Measurements from ENCODE around the gene WDR90. TPM values are rescaled to one million over a fixed set of nuclear protein-coding genes. Genes with fewer than 3 reads are reported as not detected.

WDR90 gene
- total RNA-seq, 4 donors from 2014 or later = 8.2 to 22.7 (median 16.5) TPM

- Histone ChIP-seq H3K4me1 (peaks cover 10 to 25% (median 20%) of the 10 kb centered on the region in 4 donors), H3K36me3 (peaks cover 0 to 29% (median 21%) of the 10 kb centered on the region in 4 donors), H3K27me3 (no peaks in the 10 kb centered on the region), H3K9me3 (no peaks in the 10 kb centered on the region), H3K4me3 (peak overlapping the region; percentile 40 to 49 (median 46)), H3K27ac (replicated peaks in 1 of 4) (peak overlapping the region; percentile 81 to 85 (median 82))
- intact Hi-C loops (cut with DNase I) = loop anchor here (5.0 kb wide), 1 partner anchor 84 kb away; no protein-coding TSS in a partner anchor
- 16% methylated on average over 15 of the region's 35 CpGs for WGBS
- DNase-seq (ENCODE audit: extremely low spot score) = no peak
- TF ChIP-seq, protein P1, sequence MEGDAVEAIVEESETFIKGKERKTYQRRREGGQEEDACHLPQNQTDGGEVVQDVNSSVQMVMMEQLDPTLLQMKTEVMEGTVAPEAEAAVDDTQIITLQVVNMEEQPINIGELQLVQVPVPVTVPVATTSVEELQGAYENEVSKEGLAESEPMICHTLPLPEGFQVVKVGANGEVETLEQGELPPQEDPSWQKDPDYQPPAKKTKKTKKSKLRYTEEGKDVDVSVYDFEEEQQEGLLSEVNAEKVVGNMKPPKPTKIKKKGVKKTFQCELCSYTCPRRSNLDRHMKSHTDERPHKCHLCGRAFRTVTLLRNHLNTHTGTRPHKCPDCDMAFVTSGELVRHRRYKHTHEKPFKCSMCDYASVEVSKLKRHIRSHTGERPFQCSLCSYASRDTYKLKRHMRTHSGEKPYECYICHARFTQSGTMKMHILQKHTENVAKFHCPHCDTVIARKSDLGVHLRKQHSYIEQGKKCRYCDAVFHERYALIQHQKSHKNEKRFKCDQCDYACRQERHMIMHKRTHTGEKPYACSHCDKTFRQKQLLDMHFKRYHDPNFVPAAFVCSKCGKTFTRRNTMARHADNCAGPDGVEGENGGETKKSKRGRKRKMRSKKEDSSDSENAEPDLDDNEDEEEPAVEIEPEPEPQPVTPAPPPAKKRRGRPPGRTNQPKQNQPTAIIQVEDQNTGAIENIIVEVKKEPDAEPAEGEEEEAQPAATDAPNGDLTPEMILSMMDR (IDR thresholded peaks at IDR 0.05) = peak in 1 of 3 experiments; percentile 6
- TF ChIP-seq POLR2AphosphoS5 (IDR thresholded peaks at IDR 0.05) = no peak
Observed at GRCh38 chr16:661184-661821, 12.1 kb downstream of the WDR90 start.

GRCh38 chr16:662095-662494, 12.9 kb downstream of the WDR90 start:
- intact Hi-C loops (cut with DNase I) = loop anchor here (5.0 kb wide), 1 partner anchor 85 kb away; no protein-coding TSS in a partner anchor
- H3K27me3 ChIP-seq = no peaks in the 10 kb centered on the region
- H3K4me1 ChIP-seq = peaks cover 10 to 27% (median 22%) of the 10 kb centered on the region in 4 donors
- DNase-seq (ENCODE audit: extremely low spot score) = no peak
- WGBS = 88% methylated on average over 16 of the region's 19 CpGs
- H3K27ac ChIP-seq (replicated peaks in 1 of 4) = no peak overlapping the region
- no peaks in the 10 kb centered on the region for H3K9me3 ChIP-seq
- TF ChIP-seq POLR2AphosphoS5 (IDR thresholded peaks at IDR 0.05) = no peak
- TF ChIP-seq, protein P1 (IDR thresholded peaks at IDR 0.05) = no peak
- TF ChIP-seq EP300 (IDR thresholded peaks at IDR 0.05) = no peak
- TF ChIP-seq POLR2A (IDR thresholded peaks at IDR 0.05; ENCODE audit: low read depth) = no peak
- no peak overlapping the region for H3K4me3 ChIP-seq
- peaks cover 0 to 21% (median 15%) of the 10 kb centered on the region in 4 donors for H3K36me3 ChIP-seq

- no peak for TF ChIP-seq EP300 (IDR thresholded peaks at IDR 0.05)
- TF ChIP-seq, protein P1 (IDR thresholded peaks at IDR 0.05) = no peak
- TF ChIP-seq POLR2AphosphoS5 (IDR thresholded peaks at IDR 0.05) = no peak
- no peak for TF ChIP-seq POLR2A (IDR thresholded peaks at IDR 0.05; ENCODE audit: low read depth)
- Histone ChIP-seq H3K4me1 (peaks cover 15 to 32% (median 27%) of the 10 kb centered on the region in 4 donors), H3K27ac (replicated peaks in 1 of 4) (no peak overlapping the region), H3K36me3 (peaks cover 0 to 16% (median 12%) of the 10 kb centered on the region in 4 donors), H3K27me3 (no peaks in the 10 kb centered on the region), H3K9me3 (no peaks in the 10 kb centered on the region), H3K4me3 (no peak overlapping the region)
- intact Hi-C loops (cut with DNase I) = loop anchor here (5.0 kb wide), 1 partner anchor 85 kb away; no protein-coding TSS in a partner anchor
- DNase-seq (ENCODE audit: extremely low spot score) = no peak
- WGBS = 91% methylated on average over 16 of the region's 21 CpGs
Observed at GRCh38 chr16:662597-662996, 13.4 kb downstream of the WDR90 start.

DNA sequence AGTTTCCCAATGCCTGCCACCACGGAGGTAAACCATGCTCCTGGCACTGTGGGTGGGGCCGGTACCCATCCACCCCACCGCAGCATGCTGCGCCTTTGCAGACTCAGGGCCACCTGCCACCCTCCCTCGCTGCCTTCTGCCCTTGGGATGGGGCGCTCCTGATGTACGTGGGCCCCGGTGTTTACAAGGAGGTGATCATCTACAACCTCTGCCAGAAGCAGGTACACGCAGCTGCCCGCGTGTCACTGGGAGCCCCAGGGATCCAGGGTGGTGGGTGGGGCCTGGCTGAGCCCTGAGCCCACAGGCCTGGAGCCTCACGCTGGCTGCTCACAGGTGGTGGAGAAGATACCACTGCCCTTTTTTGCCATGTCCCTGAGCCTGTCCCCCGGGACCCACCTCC, 17.4 kb downstream of the WDR90 start:
- H3K9me3 ChIP-seq = no peaks in the 10 kb centered on the region
- no peak overlapping the region for H3K27ac ChIP-seq (replicated peaks in 1 of 4)
- no peak for DNase-seq (ENCODE audit: extremely low spot score)
- peaks cover 21 to 29% (median 26%) of the 10 kb centered on the region in 4 donors for H3K36me3 ChIP-seq
- H3K27me3 ChIP-seq = no peaks in the 10 kb centered on the region
- H3K4me3 ChIP-seq = no peak overlapping the region
- peaks cover 16 to 33% (median 27%) of the 10 kb centered on the region in 4 donors for H3K4me1 ChIP-seq
- WGBS = 92% methylated on average over 2 of the region's 13 CpGs
- TF ChIP-seq POLR2A (IDR thresholded peaks at IDR 0.05; ENCODE audit: low read depth) (no peak), POLR2AphosphoS5 (IDR thresholded peaks at IDR 0.05) (no peak), EP300 (IDR thresholded peaks at IDR 0.05) (no peak)
- TF ChIP-seq, protein P1 (IDR thresholded peaks at IDR 0.05) = no peak
- intact Hi-C loops (cut with DNase I) = no loop called here

All from esophagus muscularis mucosa (tissue), 4 donors.